ENCODE measurements around the gene MICAL1. TPM values are rescaled to one million over a fixed set of nuclear protein-coding genes. Genes with fewer than 3 reads are reported as not detected.

The MICAL1 gene
- total RNA-seq, 4 donors from 2014 or later: 20.0 to 27.1 (median 23.5) TPM

- no peak for DNase-seq (ENCODE audit: extremely low spot score)
- TF ChIP-seq POLR2A (IDR thresholded peaks at IDR 0.05; ENCODE audit: low read depth) (no peak), POLR2AphosphoS5 (IDR thresholded peaks at IDR 0.05) (no peak), CTCF (IDR thresholded peaks at IDR 0.05) (no peak), EP300 (IDR thresholded peaks at IDR 0.05) (no peak)
- intact Hi-C loops (cut with DNase I): loop anchor here (5.0 kb wide), 2 partner anchors 41 to 101 kb away; partner anchors contain the start of genes CD164, PPIL6 and SMPD2
Observed at GRCh38 chr6:109483735-109484057, 28.1 kb upstream of the MICAL1 start.

GRCh38 chr6:109482905-109483734, 27.5 kb upstream of the MICAL1 start, which contains the start of gene ZBTB24:
TSS of gene ZBTB24 (minus strand) at chr6:109483219. CDS start at chr6:109482026, 1,193 bp downstream.
- peak in 1 of 3 experiments; percentile 7 for TF ChIP-seq CTCF (IDR thresholded peaks at IDR 0.05)
- peak; percentile 62 for TF ChIP-seq POLR2A (IDR thresholded peaks at IDR 0.05; ENCODE audit: low read depth)
- TF ChIP-seq POLR2AphosphoS5 (IDR thresholded peaks at IDR 0.05): peak; percentile 80 to 84
- no peak for TF ChIP-seq EP300 (IDR thresholded peaks at IDR 0.05)
- H3K9me3 ChIP-seq: no peaks in the 10 kb centered on the region
- H3K27ac ChIP-seq (replicated peaks in 1 of 4): peak within 1 kb of the TSS; percentile 81 to 89 (median 86)
- peak within 1 kb of the TSS; percentile 71 to 98 (median 92) for H3K4me3 ChIP-seq
- intact Hi-C loops (cut with DNase I): loop anchor here (5.0 kb wide), 2 partner anchors 41 to 101 kb away; partner anchors contain the start of genes CD164, PPIL6 and SMPD2
- 2% methylated on average over 27 of the region's 97 CpGs for WGBS
- no peaks in the 10 kb centered on the region for H3K27me3 ChIP-seq
- peaks cover 36 to 53% (median 51%) of the 10 kb centered on the region in 4 donors for H3K4me1 ChIP-seq
- H3K36me3 ChIP-seq: peaks cover 0 to 20% (median 10%) of the 10 kb centered on the region in 4 donors
- peak; percentile 96 for DNase-seq (ENCODE audit: extremely low spot score)

More at GRCh38 chr6:109483735-109484057, 28.1 kb upstream of the MICAL1 start:
- Histone ChIP-seq H3K9me3 (no peaks in the 10 kb centered on the region), H3K36me3 (peaks cover 0 to 17% (median 8%) of the 10 kb centered on the region in 4 donors), H3K27ac (replicated peaks in 1 of 4) (peak overlapping the region; percentile 81 to 89 (median 86)), H3K4me3 (peak overlapping the region; percentile 71 to 98 (median 92)), H3K27me3 (no peaks in the 10 kb centered on the region), H3K4me1 (peaks cover 33 to 47% (median 45%) of the 10 kb centered on the region in 4 donors)
- WGBS: 3% methylated on average over 6 of the region's 6 CpGs

GRCh38 chr6:109480993-109481480, 25.5 kb upstream of the MICAL1 start:
- Histone ChIP-seq H3K4me1 (peaks cover 36 to 69% (median 64%) of the 10 kb centered on the region in 4 donors), H3K27me3 (no peaks in the 10 kb centered on the region), H3K27ac (replicated peaks in 1 of 4) (no peak overlapping the region), H3K4me3 (peak overlapping the region in 1 of 4 donors; percentile 98), H3K9me3 (no peaks in the 10 kb centered on the region), H3K36me3 (peaks cover 0 to 37% (median 15%) of the 10 kb centered on the region in 4 donors)
- DNase-seq (ENCODE audit: extremely low spot score): no peak
- intact Hi-C loops (cut with DNase I): loop anchor here (5.0 kb wide), 2 partner anchors 39 to 99 kb away; partner anchors contain the start of genes CD164, PPIL6 and SMPD2
- 95% methylated on average over 7 of the region's 7 CpGs for WGBS
- TF ChIP-seq POLR2A (IDR thresholded peaks at IDR 0.05; ENCODE audit: low read depth): no peak
- TF ChIP-seq POLR2AphosphoS5 (IDR thresholded peaks at IDR 0.05): no peak
- no peak for TF ChIP-seq CTCF (IDR thresholded peaks at IDR 0.05)
- TF ChIP-seq EP300 (IDR thresholded peaks at IDR 0.05): no peak

DNA sequence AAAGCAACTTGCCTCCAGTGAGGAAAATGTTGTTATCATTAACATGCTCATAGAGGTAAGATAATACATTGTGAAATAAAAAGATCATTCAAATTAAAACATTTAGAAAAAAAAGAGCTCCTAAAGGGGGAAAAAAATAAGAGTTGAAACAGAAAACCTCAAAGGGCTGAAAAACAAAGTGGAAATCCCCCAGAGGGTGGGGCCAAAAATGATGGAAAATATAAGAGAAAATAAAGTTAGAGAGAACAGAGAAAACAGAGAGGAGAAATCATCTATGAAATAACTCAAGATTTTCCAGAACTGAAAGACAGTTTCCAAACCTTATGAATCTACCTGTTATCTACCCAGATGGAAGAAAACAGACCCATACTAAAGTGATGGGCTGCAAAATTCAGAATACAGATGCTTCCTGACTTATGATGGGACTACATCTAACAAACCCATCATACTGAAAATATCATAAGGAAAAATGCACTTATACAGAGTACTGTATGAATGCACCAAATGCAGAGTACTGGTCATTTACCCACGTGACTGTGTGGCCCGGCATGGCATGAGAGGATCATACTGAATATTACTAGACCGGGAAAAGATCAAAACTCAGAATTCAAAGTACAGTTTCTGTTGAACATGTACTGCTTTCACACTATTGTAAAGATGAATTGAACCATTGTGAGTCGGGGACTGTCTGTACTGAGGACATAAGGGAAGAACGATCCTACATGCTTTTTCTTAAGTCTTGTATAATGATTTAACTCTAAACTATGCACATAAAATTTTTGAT, 23.5 kb upstream of the MICAL1 start:
- peak overlapping the region in 3 of 4 donors; percentile 2 to 18 (median 15) for H3K4me3 ChIP-seq
- H3K27me3 ChIP-seq: no peaks in the 10 kb centered on the region
- no peak for DNase-seq (ENCODE audit: extremely low spot score)
- no peaks in the 10 kb centered on the region for H3K9me3 ChIP-seq
- intact Hi-C loops (cut with DNase I): no loop called here
- no peak overlapping the region for H3K27ac ChIP-seq (replicated peaks in 1 of 4)
- TF ChIP-seq POLR2AphosphoS5 (IDR thresholded peaks at IDR 0.05) (no peak), EP300 (IDR thresholded peaks at IDR 0.05) (no peak), POLR2A (IDR thresholded peaks at IDR 0.05; ENCODE audit: low read depth) (no peak), CTCF (IDR thresholded peaks at IDR 0.05) (no peak)
- peaks cover 11 to 57% (median 34%) of the 10 kb centered on the region in 4 donors for H3K36me3 ChIP-seq
- 77% methylated on average over 5 of the region's 5 CpGs for WGBS
- peaks cover 36 to 68% (median 66%) of the 10 kb centered on the region in 4 donors for H3K4me1 ChIP-seq

All from esophagus muscularis mucosa (tissue), 4 donors.